ENCODE measurements around the gene GCNT2.
"Not testable (repeated sequence)": the region's sequence is repeated elsewhere in the genome, so short reads cannot be mapped to it uniquely, and the experiment has no call there.

The GCNT2 gene

GRCh38 chr6:10582774-10583508, 61.8 kb downstream of the GCNT2 start:
- DNase-seq = no peak

GRCh38 chr6:10583509-10583901, 62.4 kb downstream of the GCNT2 start:
- no peak for DNase-seq

- no peak for DNase-seq
These were observed 63.5 kb downstream of the GCNT2 start for GRCh38 chr6:10584607-10585006.

- no peak for DNase-seq
These were observed 64.2 kb downstream of the GCNT2 start for GRCh38 chr6:10585209-10585845.

GRCh38 chr6:10586302-10586701, 65.2 kb downstream of the GCNT2 start:
- no peak for DNase-seq

GRCh38 chr6:10587656-10588406, 66.7 kb downstream of the GCNT2 start:
- DNase-seq = no peak

- no peak for DNase-seq
These were observed 67.6 kb downstream of the GCNT2 start for GRCh38 chr6:10588562-10589428.

- DNase-seq = no peak
These were observed 68.2 kb downstream of the GCNT2 start for GRCh38 chr6:10589429-10589727.

GRCh38 chr6:10589983-10590382, 68.8 kb downstream of the GCNT2 start:
- no peak for DNase-seq

- DNase-seq = no peak
These were observed 70.4 kb downstream of the GCNT2 start for GRCh38 chr6:10591422-10592160.

GRCh38 chr6:10595731-10596664, 74.8 kb downstream of the GCNT2 start:
- DNase-seq = no peak

- DNase-seq = no peak
These were observed 76.4 kb downstream of the GCNT2 start for GRCh38 chr6:10597499-10598001.

- DNase-seq = no peak
These were observed 77.2 kb downstream of the GCNT2 start for GRCh38 chr6:10598084-10598960.

GRCh38 chr6:10599046-10599445, 77.9 kb downstream of the GCNT2 start:
- DNase-seq = no peak

- DNase-seq = not testable (repeated sequence)
These were observed 79.5 kb downstream of the GCNT2 start for GRCh38 chr6:10600681-10601080.

- DNase-seq = no peak
These were observed 82.1 kb downstream of the GCNT2 start for GRCh38 chr6:10603219-10603618.

- DNase-seq = no peak
These were observed 87.9 kb downstream of the GCNT2 start for GRCh38 chr6:10609038-10609437.

- no peak for DNase-seq
These were observed 89.1 kb downstream of the GCNT2 start for GRCh38 chr6:10610289-10610688.

GRCh38 chr6:10612161-10612560, 91.0 kb downstream of the GCNT2 start:
- no peak for DNase-seq

- DNase-seq = no peak
These were observed 91.9 kb downstream of the GCNT2 start for GRCh38 chr6:10613077-10613476.

Measured in stimulated activated CD4-positive, alpha-beta T cell treated with anti-CD3 and anti-CD28 coated beads, Interleukin-2, amount 100 ng/mL, for 48 hours (primary cell).